HG03066 (cell line): ENCODE data around the gene ZEB2.
"Not testable (repeated sequence)": the region's sequence is repeated elsewhere in the genome, so short reads cannot be mapped to it uniquely, and the experiment has no call there.

ENCODE experiments used
- ATAC-seq: cut with Tn5 transposase; IDR thresholded peaks from one replicate; pipeline ENCODE4 v1.9.1; 2021; ENCODE audit warnings: low read depth; ENCODE audit not compliant: unreplicated experiment

ZEB2 gene

DNA sequence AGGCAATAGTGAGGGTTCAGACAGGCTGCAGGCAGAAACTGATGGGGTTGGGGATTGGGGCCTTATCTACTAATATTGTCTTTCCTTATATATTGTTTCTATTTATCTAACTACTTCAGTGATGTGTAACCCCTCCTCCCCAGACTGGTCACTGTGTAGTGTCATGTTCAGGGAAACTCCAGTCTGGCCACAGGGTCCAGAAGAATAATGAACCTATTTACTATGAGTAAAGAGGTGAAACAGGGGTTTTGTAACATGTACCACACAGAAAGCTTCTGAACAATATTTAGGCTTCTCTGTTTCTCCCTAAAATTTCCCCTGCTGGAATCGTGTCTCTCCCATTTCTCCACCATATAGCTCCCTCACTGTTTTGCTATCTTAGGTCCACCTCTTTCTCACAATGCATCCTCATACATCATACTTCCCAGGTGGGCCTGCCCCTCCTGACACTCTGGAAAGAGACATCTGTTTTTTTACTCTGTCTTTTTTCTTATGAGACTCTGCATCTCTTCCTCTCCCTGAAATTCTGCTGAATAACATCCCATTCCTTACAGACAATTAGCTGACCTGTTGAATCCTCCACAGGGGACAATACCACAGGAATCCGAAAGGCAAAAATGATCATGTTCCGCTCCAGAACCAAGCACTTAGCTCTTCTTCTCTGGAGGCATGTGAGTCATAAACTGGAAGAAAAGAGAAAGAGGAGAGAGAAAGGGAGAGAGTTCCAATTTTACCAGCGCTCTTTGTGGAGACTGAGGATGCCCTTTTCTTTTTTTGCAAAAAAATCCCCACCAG lies 154.8 kb downstream of the ZEB2 start:
- peak; percentile 74 for ATAC-seq

DNA sequence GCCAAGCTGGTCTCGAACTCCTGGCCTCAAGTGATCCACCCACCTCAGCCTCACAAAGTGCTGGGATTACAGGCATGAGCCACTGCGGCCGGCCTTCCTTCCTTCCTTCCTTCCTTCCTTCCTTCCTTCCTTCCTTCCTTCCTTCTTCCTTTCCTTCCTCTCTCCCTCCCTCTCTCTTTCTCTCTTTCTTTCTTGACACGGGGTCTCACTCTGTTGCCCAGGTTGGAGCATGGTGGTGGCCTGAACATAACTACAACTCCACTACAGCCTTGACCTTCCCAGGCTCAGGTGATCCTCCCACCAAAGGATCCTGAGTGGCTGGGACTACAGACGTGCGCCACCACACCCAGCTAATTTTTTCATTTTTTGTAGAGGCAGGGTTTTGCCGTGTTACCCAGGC lies 155.7 kb downstream of the ZEB2 start:
- ATAC-seq: not testable (repeated sequence)

DNA sequence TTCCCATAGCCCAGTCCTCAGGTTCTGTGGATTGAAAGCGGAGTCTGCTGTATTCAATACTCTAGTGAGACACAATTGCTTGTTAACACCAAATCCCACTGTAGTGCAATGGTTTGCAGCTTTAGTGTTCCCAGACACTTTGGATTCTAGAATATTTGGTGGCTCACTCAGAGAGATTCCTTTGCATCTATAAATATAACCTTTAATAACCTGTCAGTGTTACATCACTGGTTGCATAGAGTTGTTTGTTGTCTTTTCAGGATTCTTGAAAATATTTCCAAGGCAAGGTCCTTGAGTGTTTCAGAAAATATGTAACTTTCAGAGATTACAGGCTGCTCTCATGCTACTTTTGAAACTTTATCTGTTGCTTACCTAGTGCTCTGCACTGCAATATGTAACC lies 157.5 kb downstream of the ZEB2 start:
- ATAC-seq: no peak

DNA sequence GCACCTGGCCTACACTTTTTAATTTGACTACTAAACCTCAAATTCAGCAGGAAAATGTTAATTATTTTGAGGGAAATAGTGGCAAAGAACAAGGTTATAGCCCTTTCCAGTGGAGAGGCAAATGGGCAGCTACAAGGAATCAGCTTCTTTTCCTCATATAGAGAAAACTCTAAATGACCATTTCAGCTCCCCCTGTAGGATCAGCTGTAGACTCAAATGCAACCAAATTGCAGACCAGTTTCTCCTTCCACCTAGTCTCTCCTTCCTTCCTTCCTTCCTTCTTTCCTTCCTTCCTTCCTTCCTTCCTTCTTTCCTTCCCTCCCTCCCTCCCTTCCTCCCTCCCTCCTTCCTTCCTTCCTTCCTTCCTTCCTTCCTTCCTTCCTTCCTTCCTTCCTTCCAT lies 158.2 kb downstream of the ZEB2 start:
- no peak for ATAC-seq

DNA sequence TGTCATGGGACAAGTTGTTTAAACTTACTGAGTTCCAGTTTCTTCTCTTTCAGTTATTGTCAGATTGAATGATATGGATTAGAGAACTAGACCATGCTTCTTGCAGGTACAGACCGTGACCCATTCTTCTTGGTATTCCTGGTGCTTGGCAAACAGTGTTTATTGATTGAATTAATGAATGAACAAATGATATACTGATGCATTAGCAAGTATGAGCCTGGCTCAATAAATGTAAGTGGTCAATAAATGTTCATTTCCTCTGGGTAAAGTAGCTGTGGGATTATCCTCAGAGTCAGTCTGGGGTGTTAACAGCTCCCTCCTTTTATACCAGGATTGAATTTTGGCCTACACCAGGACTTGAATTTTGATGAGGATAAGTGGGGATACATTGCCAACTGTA lies 160.2 kb downstream of the ZEB2 start:
- no peak for ATAC-seq

DNA sequence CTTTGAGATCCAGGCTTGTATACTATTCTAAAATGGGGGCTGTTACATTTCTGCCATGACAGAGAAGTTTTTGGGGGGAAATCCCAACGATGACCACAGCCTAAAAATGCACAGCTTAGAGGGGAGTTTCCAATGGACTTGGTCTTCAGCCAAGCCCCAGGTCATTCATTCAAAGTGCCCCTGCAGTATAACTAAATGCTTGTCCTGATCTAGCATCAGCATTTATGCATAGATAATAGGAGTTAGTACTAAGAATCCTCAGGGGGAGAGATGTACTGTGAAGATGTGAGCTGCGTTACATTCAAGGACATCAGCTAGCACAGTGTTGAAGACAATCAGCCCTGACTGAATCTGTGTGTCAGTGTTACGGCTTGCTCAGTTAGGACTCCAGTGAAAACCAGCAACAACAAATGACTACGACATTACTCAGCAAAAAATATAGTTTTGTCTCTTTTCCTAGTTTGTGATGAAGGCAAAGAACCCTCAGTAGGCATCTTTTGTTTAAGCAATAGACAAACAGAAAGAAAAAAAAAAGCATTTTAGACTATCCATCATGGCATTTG lies 160.9 kb downstream of the ZEB2 start:
- peak; percentile 56 for ATAC-seq

DNA sequence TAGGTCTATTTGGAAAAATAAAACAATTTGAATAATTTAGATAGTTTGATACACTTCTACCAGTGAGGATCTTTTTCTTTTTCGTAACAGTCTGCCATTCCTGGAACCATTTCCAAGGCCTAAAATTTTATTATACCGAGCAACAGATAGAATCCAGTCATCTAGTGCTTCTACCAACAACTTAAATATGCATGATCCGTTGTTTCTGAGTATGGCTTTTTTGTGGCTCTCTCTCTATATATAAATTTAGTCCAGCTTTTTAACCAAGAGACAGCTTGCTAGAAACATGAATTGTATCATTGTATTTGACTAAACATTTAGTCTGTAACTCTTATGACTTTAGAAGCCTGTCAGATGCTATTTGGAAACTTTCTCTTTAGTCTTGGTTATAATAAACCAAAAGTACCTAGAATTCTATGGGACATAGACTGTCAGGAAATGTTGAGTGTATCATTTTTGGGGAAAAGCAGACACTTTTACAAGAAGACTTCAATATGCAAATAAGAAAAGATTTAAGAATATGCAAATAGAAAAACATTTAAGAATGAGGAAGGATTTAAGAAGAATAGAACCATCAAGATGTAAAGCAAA lies 161.4 kb downstream of the ZEB2 start:
- ATAC-seq: no peak

DNA sequence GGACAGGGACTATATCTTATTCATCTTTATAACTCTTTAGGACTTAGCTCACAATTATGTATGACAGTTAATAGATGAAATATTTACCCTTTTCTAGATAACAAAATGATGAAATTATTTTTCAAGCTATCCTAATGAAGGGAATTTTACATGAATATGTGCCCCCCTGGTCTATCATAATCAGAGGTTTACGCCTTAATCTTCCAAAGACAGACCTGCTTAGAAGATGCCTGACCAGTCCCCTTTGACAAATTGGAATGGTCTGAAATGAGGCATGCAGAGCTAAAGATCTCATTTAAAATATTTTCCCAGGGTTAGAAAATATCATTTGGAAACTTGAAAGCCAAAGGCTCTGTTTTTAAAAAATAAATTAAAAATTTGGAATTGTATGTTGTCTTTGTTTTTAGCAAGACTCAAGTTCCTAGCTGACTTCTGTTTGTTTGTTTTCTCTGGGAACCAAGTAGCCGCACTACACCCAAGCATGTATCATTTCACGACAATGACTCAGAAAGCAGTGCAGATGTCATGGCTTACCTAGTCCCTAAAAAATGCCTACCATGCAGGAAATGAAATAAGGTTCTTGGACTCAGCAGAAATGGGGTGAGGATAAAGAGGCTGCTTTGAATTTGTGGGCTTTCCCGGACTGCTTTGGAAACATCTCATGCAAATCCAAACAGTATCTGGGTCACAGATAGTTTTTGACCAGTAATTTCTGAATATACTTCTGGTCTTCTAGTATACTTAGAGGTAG lies 162.1 kb downstream of the ZEB2 start:
- peak; percentile 68 for ATAC-seq

DNA sequence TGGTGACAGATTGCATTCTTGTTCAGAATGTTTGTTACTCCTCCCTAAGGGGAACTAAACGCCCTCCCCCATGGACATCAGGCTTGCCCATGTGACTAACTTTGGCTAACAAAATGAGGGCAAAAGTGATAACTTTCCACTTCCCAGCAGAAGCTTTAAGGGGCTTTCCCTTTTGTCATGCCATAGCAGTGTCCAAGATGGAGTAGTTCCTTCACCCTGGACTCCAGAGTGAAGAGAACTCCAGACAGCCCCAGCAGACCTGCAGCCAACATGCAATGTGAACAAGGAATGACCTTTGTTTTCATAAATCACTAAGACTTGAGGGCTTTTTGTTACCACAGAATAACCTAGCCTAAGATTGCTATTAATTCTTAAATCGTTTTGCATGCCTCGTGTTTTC lies 163.5 kb downstream of the ZEB2 start:
- no peak for ATAC-seq

DNA sequence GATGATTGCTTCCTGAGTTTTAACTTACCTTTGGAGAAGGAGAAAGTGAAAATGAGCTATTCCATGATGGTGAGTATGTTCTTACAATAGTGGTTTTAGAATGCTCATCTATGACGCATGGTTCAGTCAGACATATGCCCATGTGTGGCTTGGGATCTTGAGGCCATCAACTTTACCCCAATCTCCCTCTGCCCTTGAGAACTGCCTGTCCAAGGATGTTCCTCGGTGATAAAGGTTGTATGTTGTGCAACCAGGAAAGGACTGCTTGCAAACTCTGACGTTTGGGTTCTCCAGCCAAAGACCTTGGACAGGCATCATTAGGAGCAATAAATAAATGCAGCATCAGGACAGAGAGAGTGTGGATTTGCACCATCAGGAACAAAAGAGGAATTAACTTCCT lies 165.0 kb downstream of the ZEB2 start:
- ATAC-seq: no peak

DNA sequence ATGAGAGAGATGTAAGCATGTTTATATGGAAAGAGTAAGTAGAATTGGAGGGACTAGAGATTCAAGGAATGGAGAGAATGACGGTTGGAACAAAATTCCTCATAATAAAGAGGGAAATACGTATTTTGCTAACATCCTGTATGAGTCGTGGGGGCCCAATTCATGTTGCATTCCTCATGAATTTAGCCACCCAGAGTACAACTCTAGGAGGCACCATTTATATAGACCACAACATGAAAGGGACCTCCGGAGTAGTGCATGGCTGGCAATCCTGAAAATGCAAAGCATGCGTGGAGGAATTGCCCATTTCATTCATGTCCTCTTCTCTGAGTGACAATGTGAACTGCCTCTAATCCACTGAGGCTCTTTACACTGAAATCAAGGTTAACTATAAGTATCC lies 168.2 kb downstream of the ZEB2 start:
- no peak for ATAC-seq

DNA sequence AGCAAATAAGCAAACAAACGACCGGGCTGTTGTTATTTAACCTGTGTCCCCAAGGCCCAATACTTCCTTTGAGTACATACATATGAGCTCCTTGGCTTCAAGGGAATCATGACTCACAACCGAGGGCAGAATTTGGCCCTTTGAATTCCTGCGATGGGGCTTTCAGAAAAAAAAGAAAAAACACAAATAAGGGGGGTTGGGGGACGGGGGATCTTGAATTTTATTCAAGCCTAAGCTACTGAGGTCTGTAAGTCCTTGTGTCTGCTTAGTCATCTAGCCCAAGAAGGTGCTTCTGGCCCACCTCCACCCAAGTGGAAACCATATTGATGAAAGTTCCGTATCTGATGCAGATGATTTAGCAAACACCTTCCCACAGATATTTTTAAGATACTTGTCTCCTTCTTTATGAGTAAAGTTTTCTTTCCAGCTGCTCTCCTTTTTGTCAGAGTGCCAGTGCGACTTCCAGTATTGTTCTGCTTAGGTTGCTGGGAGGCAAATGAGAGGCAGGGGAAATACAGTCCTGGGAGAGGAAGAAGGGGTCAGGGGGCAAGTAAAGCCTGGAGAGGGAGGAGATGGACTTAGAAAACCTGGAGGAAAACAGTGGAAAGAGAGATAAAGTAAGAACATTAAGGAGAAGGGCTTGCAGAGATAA lies 169.6 kb downstream of the ZEB2 start:
- no peak for ATAC-seq

DNA sequence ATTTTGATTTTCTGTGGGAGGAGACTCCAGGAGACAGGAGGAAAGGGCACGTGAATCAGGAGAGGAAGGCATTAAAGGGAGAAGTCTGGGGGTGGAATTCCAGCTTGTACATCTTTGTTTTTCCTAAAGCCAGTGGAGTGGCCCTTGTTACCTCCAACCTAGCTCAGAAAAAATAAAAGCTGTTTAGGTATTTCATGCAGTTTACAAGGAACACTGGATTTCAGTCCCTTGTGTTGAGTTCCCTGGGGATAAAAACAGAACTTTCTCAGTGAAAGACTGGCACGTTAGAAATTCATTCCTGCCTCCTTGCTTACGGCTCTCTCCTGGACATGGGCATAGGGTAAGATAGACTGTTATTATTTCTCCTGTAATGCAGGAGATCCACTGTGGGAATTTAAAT lies 170.2 kb downstream of the ZEB2 start:
- no peak for ATAC-seq

DNA sequence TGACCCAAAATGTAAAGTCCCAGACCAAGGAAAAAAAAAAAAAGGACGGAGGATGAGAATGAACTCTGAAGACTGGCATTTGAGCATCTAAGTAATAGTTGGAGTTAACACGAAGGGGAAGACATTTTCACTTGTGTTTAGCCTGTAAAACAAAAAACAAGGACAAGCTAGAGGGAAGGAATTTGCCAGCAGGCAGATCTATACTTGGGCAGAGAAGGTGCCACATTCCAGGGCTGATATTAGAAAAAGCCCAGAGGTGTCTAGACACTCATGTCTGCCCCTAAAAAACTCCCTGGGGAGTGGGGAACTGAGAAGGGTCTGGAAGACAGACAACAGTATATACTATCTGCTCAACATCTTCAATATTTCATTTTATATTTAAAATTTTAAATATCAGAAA lies 171.1 kb downstream of the ZEB2 start:
- no peak for ATAC-seq

DNA sequence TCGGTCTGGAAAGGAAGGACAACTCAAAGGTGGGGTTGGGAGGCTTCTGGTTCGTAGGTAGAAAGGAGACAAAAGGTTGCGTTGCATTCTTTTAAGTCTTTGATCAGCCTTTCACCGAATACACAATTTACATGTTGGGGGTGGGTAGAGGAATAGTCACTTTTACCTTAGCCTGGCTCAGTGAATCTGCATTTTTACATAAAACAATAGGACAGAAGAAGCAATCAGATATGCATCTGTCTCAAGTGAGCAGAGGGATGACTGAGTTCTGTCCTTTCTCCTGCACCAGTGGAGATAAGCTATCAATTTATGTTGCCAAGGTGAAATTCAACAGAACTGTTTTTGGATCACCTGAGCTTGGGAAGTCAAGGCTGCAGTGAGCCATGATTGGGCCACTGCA lies 173.7 kb downstream of the ZEB2 start:
- ATAC-seq: no peak

DNA sequence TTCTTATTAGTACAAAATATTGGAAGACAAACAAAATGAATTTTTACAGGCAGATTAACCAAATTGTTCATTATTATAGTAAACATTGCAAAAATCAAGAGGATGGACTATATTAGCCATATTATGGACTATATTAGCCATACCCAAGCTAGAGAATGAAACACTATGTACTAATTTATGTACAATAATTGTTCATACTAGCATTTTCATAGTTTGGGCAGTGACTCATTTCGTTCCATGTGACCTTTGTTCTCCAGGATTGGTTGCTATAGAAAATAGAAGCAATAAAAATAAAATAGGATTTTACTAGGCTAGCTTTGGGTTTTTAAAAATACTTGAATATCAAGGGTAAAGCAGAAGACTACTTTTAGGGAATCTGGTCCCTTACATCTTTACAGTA lies 176.8 kb downstream of the ZEB2 start:
- ATAC-seq: no peak

DNA sequence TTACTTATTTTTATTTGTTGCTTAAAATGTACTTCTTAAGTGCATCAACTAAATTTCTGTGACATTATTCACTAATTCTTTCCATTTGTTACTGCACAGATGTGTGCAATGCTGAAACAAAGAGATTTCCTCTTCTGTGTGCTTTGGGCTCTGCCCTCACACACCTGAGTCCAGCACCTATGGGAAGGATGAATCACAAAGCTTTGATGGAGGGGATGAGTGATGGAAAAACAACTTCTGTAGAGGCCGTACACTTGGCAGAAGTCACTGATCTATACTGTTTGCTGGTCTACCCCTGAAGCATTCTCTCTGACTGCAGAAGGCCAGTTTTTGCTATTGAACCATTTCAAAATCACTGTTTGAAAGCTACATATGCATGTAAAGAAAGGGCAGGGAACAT lies 178.4 kb downstream of the ZEB2 start:
- ATAC-seq: no peak

DNA sequence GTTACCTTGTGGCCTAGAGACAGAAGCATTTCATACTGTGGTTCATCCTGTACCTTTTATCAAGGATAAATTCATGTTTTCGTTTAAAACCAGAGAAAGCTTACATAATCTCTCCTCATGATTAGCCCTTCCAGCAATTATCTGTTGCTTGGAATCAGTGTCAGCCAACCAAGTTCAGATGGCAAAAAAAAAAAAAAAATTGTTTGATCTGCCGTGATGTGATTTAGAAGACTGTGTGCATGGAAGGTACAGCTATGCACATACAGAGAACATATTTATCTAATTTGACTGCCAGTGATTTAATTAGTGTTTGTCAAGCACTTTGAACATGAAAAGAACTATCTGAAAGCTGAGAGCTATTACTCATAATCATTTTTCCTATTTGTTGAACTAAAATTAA lies 180.9 kb downstream of the ZEB2 start:
- ATAC-seq: no peak

DNA sequence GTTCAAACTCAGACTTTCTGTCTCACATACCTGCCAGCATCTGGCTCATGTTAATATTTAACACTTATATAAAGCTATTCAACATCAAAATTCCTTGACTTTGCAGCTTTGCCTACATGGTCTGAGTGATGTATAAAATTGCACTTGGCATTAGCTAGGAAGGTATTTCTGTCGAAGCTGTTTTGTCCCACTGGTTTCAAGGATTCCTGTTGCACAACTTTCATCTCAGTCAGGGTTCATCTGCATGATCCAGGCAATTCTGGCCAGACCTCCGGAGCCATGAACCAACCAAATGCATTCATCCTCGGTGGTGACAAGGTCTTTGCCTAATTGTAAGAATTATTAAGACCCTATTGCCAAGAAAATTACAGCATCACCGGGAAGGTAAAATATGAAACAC lies 185.4 kb downstream of the ZEB2 start:
- ATAC-seq: no peak
